HepG2 (cell line): ENCODE data around the gene TAF6L. TPM values are rescaled to one million over a fixed set of nuclear protein-coding genes. Genes with fewer than 3 reads are reported as not detected.
A peak's percentile ranks its signal among the peaks of the same experiment; 100 is the strongest.

Source experiments
- CBX1 ChIP-seq: IDR thresholded peaks from one replicate; pipeline ENCODE4 v1.6.1; 2016; ENCODE audit warnings: antibody characterized with exemption, low read depth
- DR1 ChIP-seq: sonication (generic); formaldehyde crosslinking; IDR thresholded peaks from 2 replicates; pipeline ENCODE4 v1.8.0; 2021; ENCODE audit warnings: mild to moderate bottlenecking, missing genetic modification reagents, inconsistent platforms
- DZIP1 ChIP-seq: sonication (generic); formaldehyde crosslinking; IDR thresholded peaks from 2 replicates; pipeline ENCODE4 v1.5.0; 2020; ENCODE audit warnings: mild to moderate bottlenecking, missing genetic modification reagents
- ETV6 ChIP-seq: sonication (generic); formaldehyde crosslinking; conservative IDR thresholded peaks from 2 replicates; pipeline ENCODE4 v1.4.0; 2020; ENCODE audit warnings: missing genetic modification reagents
- FOXK1 ChIP-seq: sonication (generic); formaldehyde crosslinking; IDR thresholded peaks from 2 replicates; pipeline ENCODE4 v1.4.0; 2020; ENCODE audit warnings: low read depth, missing genetic modification reagents, borderline replicate concordance
- GMEB2 ChIP-seq: IDR thresholded peaks from 2 replicates; pipeline ENCODE4 v1.6.1; 2016; ENCODE audit warnings: missing biosample characterization, missing genetic modification reagents, low read depth
- HNRNPLL ChIP-seq: fragments of 200-400 bp; formaldehyde crosslinking; IDR thresholded peaks from 2 replicates; pipeline ENCODE4 v1.6.1; 2017; ENCODE audit warnings: mild to moderate bottlenecking, low read depth, low read length; ENCODE audit not compliant: poor library complexity, severe bottlenecking
- IRX3 ChIP-seq: sonication (generic); formaldehyde crosslinking; IDR thresholded peaks from 2 replicates; pipeline ENCODE4 v1.8.1; 2023; ENCODE audit warnings: mild to moderate bottlenecking, low read depth, missing genetic modification reagents, borderline replicate concordance
- MTF1 ChIP-seq: sonication (generic); formaldehyde crosslinking; IDR thresholded peaks from 2 replicates; pipeline ENCODE4 v1.5.0; 2020; ENCODE audit warnings: missing genetic modification reagents
- NFE2 ChIP-seq: sonication (generic); formaldehyde crosslinking; IDR thresholded peaks from 2 replicates; pipeline ENCODE4 v1.4.0; 2020; ENCODE audit warnings: missing genetic modification reagents
- RFXAP ChIP-seq: sonication (generic); formaldehyde crosslinking; IDR thresholded peaks from 2 replicates; pipeline ENCODE4 v1.4.0; 2020; ENCODE audit warnings: missing genetic modification reagents, borderline replicate concordance
- SETDB1 ChIP-seq: sonication (generic); formaldehyde crosslinking; IDR thresholded peaks from 2 replicates; pipeline ENCODE4 v1.5.1; 2020; ENCODE audit warnings: missing genetic modification reagents, mild to moderate bottlenecking, borderline replicate concordance
- SNAPC2 ChIP-seq: sonication (generic); formaldehyde crosslinking; IDR thresholded peaks from 2 replicates; pipeline ENCODE4 v1.8.1; 2022; ENCODE audit warnings: mild to moderate bottlenecking, missing genetic modification reagents
- STAT5B ChIP-seq: sonication (generic); formaldehyde crosslinking; IDR thresholded peaks from 2 replicates; pipeline ENCODE4 v1.4.0; 2020; ENCODE audit warnings: missing genetic modification reagents
- TCF12 ChIP-seq, 2 experiments: fragments of 450-650 bp in 1 of 2; sonication (generic) in 1 of 2; formaldehyde crosslinking in 1 of 2; IDR thresholded peaks; 2 replicates each; pipeline versions ENCODE4 v1.6.1 to v1.8.0; 2017 to 2022; ENCODE audit warnings: antibody characterized with exemption in 1 of 2, mild to moderate bottlenecking in 1 of 2, missing genetic modification reagents in 1 of 2, moderate library complexity in 1 of 2
- U2AF1 ChIP-seq: fragments of 200-400 bp; formaldehyde crosslinking; optimal IDR thresholded peaks from 2 replicates; pipeline ENCODE3; 2017; ENCODE audit warnings: mild to moderate bottlenecking, low read depth, low read length
- ZFP36L2 ChIP-seq: sonication (generic); formaldehyde crosslinking; IDR thresholded peaks from 2 replicates; pipeline ENCODE4 v1.4.0; 2020; ENCODE audit warnings: missing genetic modification reagents
- ZIK1 ChIP-seq: sonication (generic); formaldehyde crosslinking; IDR thresholded peaks from 2 replicates; pipeline ENCODE4 v1.5.0; 2020; ENCODE audit warnings: mild to moderate bottlenecking, low read depth, missing genetic modification reagents, borderline replicate concordance
- ZNF235 ChIP-seq: sonication (generic); formaldehyde crosslinking; IDR thresholded peaks from 2 replicates; pipeline ENCODE4 v1.8.1; 2023; ENCODE audit warnings: mild to moderate bottlenecking, missing genetic modification reagents, borderline replicate concordance
- ZNF766 ChIP-seq: sonication (generic); formaldehyde crosslinking; IDR thresholded peaks from 2 replicates; pipeline ENCODE4 v1.5.0; 2020; ENCODE audit warnings: missing genetic modification reagents, borderline replicate concordance
- ZNF773 ChIP-seq: sonication (generic); formaldehyde crosslinking; IDR thresholded peaks from 2 replicates; pipeline ENCODE4 v1.4.0; 2020; ENCODE audit warnings: missing genetic modification reagents, borderline replicate concordance
- polyA plus RNA-seq, 8 experiments: library from polyadenylated mRNA; depleted of rRNA in 3 of 8; stranded (reverse) in 7 of 8; unstranded in 1 of 8; fragments of >200 nt; fragmentation: Illumina TruSeq in 4 of 8; extraction: Trizol in 4 of 8; gene quantifications; 2 replicates each; pipeline versions ENCODE4 v1.2.1 to v1.2.3, GENCODE V29; 2011 to 2016; ENCODE audit warnings: low read depth in 4 of 8, missing spikeins in 1 of 8, mixed read lengths in 1 of 8; ENCODE audit not compliant: insufficient read depth in 1 of 8
- total RNA-seq, 5 experiments: library from RNA; depleted of rRNA; stranded (reverse); fragments of >200 nt; fragmentation: Illumina TruSeq; extraction: Trizol; gene quantifications; 2 replicates each; pipeline ENCODE4 v1.2.3, GENCODE V29; 2016; ENCODE audit warnings: low read depth in 1 of 5
- TF ChIP-seq, protein P1 (sequence below): sonication (generic); formaldehyde crosslinking; IDR thresholded peaks from 2 replicates; pipeline ENCODE4 v1.4.0; 2020; ENCODE audit warnings: missing genetic modification reagents

TAF6L gene
- total and polyA plus RNA-seq, 2 of the 13 experiments (the other 11 are each of a cell fraction or from before 2014, with no cell fraction given): 12.6 to 19.4 TPM

DNA sequence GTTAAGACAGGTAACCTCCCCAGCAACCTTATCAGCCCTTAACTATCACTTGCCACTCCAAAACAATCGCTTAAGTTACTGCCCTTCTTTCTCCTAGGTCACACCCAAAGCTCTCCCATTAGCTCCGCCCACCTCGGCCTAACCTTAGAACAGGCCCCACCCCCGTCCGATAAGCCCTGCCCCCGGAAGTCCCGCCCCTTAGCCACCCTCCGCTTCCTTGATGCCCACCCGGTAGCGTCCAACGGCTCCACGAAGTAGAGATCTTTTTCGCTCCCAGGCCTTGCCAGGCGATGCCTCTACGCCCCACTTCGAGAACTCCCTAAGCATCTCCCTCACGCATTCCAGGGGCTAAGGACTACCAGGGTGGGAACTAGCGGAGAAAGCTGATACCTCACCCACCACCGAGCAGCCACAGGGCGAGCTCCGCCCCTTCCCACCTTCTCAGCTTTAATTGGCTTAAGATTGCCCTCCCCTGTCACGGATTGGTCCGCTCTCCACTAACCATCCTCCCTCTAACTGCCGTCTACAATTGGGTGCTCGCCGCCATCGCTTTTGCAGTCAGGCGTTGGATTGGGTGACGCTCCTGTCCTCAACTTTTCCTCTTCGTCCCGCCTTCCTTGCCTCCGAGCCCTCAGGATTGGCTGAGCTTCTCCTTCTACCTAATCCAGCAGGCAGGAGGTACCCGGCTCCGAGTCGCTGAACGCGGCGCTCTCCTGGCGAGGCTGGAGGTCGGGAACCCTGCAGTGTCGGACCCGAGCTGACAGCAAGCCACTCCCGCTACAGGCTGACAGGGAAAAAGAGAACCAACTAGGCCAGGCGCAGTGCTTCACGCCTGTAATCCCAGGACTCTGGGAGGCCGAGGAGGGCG, 17.2 kb upstream of the TAF6L start, which contains the start of gene ZBTB3 (continued):
- TF ChIP-seq, protein P1, sequence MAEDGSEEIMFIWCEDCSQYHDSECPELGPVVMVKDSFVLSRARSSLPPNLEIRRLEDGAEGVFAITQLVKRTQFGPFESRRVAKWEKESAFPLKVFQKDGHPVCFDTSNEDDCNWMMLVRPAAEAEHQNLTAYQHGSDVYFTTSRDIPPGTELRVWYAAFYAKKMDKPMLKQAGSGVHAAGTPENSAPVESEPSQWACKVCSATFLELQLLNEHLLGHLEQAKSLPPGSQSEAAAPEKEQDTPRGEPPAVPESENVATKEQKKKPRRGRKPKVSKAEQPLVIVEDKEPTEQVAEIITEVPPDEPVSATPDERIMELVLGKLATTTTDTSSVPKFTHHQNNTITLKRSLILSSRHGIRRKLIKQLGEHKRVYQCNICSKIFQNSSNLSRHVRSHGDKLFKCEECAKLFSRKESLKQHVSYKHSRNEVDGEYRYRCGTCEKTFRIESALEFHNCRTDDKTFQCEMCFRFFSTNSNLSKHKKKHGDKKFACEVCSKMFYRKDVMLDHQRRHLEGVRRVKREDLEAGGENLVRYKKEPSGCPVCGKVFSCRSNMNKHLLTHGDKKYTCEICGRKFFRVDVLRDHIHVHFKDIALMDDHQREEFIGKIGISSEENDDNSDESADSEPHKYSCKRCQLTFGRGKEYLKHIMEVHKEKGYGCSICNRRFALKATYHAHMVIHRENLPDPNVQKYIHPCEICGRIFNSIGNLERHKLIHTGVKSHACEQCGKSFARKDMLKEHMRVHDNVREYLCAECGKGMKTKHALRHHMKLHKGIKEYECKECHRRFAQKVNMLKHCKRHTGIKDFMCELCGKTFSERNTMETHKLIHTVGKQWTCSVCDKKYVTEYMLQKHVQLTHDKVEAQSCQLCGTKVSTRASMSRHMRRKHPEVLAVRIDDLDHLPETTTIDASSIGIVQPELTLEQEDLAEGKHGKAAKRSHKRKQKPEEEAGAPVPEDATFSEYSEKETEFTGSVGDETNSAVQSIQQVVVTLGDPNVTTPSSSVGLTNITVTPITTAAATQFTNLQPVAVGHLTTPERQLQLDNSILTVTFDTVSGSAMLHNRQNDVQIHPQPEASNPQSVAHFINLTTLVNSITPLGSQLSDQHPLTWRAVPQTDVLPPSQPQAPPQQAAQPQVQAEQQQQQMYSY (CRISPR knock-in tag): no peak
- peak; percentile 52; the same call in 1 of the 2 replicates for TF ChIP-seq DR1 (CRISPR knock-in tag)
- TF ChIP-seq CBX1: no peak
- no peak for TF ChIP-seq TCF12 (IDR thresholded peaks at IDR 0.05)
- TF ChIP-seq TCF12 (CRISPR knock-in tag; IDR thresholded peaks at IDR 0.05): no peak
- TF ChIP-seq ETV6 (CRISPR knock-in tag): no peak
- no peak for TF ChIP-seq DZIP1 (CRISPR knock-in tag)
- TF ChIP-seq MTF1 (CRISPR knock-in tag): no peak
- no peak for TF ChIP-seq IRX3 (CRISPR knock-in tag)
- no peak for TF ChIP-seq NFE2 (CRISPR knock-in tag)
- 0 out of 2 replicates have a peak, but pooled peaks have one; percentile 62 for TF ChIP-seq RFXAP (CRISPR knock-in tag)
- no peak for TF ChIP-seq GMEB2 (CRISPR knock-in tag)
- TF ChIP-seq U2AF1: no peak
- no peak for TF ChIP-seq ZNF766 (CRISPR knock-in tag)
- TF ChIP-seq SNAPC2: no peak
- no peak for TF ChIP-seq STAT5B (CRISPR knock-in tag)
- TF ChIP-seq FOXK1 (CRISPR knock-in tag): no peak
- TF ChIP-seq ZIK1 (CRISPR knock-in tag): no peak
- no peak for TF ChIP-seq ZFP36L2
- no peak for TF ChIP-seq ZNF773 (CRISPR knock-in tag)
- TF ChIP-seq HNRNPLL: peak; percentile 22
- TF ChIP-seq SETDB1 (CRISPR knock-in tag): no peak
- no peak for TF ChIP-seq ZNF235 (CRISPR knock-in tag)
